K562 (cell line): Measurements from ENCODE around the gene BNIP5. TPM values are rescaled to one million over a fixed set of nuclear protein-coding genes. Genes with fewer than 3 reads are reported as not detected.

ENCODE experiments used
- CEBPG ChIP-seq, 3 experiments: fragments of 200-800 bp in 1 of 3; sonication (Bioruptor generic) in 1 of 3; sonication (generic) in 1 of 3; formaldehyde crosslinking in 1 of 3; IDR thresholded peaks in 2 of 3; conservative IDR thresholded peaks in 1 of 3; 2 replicates each; pipeline versions ENCODE4 v1.6.1 to v1.8.0; 2016 to 2022; ENCODE audit warnings: missing compliant biosample characterization in 2 of 3, missing genetic modification characterization in 2 of 3, mild to moderate bottlenecking in 1 of 3, missing genetic modification reagents in 1 of 3
- OTX1 ChIP-seq: fragments of 450-650 bp; formaldehyde crosslinking; IDR thresholded peaks from 2 replicates; pipeline ENCODE4 v1.4.0; 2022; ENCODE audit warnings: mild to moderate bottlenecking
- RFX1 ChIP-seq: fragments of 450-650 bp; IDR thresholded peaks from 2 replicates; pipeline ENCODE4 v1.6.1; 2016; ENCODE audit warnings: mild to moderate bottlenecking, moderate library complexity
- polyA plus RNA-seq, 8 experiments: library from polyadenylated mRNA; depleted of rRNA in 4 of 8; stranded (reverse) in 5 of 8; unstranded in 3 of 8; fragments of >200 nt; fragmentation: Nextera tagmentation in 2 of 8; fragmentation: Illumina TruSeq in 1 of 8; extraction: Ambion mirVana in 2 of 8; extraction: Trizol in 1 of 8; gene quantifications; 2 replicates each; pipeline versions ENCODE4 v1.2.1 to v1.2.3, GENCODE V29; 2011 to 2014; ENCODE audit warnings: inconsistent platforms in 1 of 8, missing spikeins in 1 of 8
- total RNA-seq, 7 experiments: library from RNA; depleted of rRNA in 6 of 7; stranded (reverse); fragments of >200 nt in 6 of 7; fragmentation: Illumina TruSeq in 2 of 7; extraction: Trizol in 2 of 7; gene quantifications; 2 replicates each; pipeline versions ENCODE4 v1.2.1 to v1.2.3, GENCODE V29; 2011 to 2021; ENCODE audit warnings: low replicate concordance in 1 of 7
- TF ChIP-seq, protein P1 (sequence below): sonication (generic); formaldehyde crosslinking; IDR thresholded peaks from 2 replicates; pipeline ENCODE4 v1.8.1; 2023; ENCODE audit warnings: mild to moderate bottlenecking, missing genetic modification reagents
- TF ChIP-seq, protein P2 (sequence below): fragments of 450-650 bp; formaldehyde crosslinking; conservative IDR thresholded peaks from 2 replicates; pipeline ENCODE4 v1.4.0; 2022; ENCODE audit warnings: mild to moderate bottlenecking, missing genetic modification characterization
- TF ChIP-seq, protein P3 (sequence below): fragments of 450-650 bp; formaldehyde crosslinking; IDR thresholded peaks from 2 replicates; pipeline ENCODE4 v1.4.0; 2022; ENCODE audit warnings: missing genetic modification characterization

Gene BNIP5
- total and polyA plus RNA-seq, 9 of the 15 experiments (the other 6 are each of a cell fraction or from before 2014, with no cell fraction given) = not detected

DNA sequence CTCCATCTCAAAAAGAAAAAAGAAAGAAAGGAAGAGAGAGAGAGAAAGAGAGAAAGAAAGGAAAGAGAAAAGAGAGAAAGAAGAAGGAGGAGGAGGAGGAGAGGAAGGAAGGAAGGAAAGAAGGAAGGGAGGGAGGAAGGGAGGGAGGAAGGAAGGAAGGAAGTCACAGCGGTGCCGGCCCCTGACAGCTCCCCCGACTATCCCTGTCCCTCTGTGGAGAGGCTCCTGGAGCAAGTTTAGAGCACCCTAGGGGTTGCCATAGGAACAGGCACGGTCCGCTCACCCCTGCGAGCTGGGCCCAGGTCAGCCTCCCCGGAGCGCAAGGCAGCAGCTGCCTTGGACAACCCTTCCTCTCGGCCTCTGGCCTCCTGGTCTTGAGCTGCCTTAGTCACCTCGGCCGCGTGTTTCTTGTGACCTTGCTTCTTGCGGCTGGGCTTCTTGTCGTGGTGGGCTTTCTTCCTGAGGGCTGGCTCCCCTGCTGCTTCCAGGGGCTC is 6.8 kb downstream of the BNIP5 start (continued):
- TF ChIP-seq, protein P1, sequence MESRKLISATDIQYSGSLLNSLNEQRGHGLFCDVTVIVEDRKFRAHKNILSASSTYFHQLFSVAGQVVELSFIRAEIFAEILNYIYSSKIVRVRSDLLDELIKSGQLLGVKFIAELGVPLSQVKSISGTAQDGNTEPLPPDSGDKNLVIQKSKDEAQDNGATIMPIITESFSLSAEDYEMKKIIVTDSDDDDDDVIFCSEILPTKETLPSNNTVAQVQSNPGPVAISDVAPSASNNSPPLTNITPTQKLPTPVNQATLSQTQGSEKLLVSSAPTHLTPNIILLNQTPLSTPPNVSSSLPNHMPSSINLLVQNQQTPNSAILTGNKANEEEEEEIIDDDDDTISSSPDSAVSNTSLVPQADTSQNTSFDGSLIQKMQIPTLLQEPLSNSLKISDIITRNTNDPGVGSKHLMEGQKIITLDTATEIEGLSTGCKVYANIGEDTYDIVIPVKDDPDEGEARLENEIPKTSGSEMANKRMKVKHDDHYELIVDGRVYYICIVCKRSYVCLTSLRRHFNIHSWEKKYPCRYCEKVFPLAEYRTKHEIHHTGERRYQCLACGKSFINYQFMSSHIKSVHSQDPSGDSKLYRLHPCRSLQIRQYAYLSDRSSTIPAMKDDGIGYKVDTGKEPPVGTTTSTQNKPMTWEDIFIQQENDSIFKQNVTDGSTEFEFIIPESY (CRISPR knock-in tag) = peak; percentile 67; the same call in 1 of the 2 replicates
- TF ChIP-seq RFX1 = peak; percentile 83
- 0 out of 2 replicates have a peak, but pooled peaks have one; percentile 61 for TF ChIP-seq OTX1 (CRISPR knock-in tag)
- TF ChIP-seq, protein P2, sequence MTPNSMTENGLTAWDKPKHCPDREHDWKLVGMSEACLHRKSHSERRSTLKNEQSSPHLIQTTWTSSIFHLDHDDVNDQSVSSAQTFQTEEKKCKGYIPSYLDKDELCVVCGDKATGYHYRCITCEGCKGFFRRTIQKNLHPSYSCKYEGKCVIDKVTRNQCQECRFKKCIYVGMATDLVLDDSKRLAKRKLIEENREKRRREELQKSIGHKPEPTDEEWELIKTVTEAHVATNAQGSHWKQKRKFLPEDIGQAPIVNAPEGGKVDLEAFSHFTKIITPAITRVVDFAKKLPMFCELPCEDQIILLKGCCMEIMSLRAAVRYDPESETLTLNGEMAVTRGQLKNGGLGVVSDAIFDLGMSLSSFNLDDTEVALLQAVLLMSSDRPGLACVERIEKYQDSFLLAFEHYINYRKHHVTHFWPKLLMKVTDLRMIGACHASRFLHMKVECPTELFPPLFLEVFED = 0 out of 2 replicates have a peak, but pooled peaks have one; percentile 26
- TF ChIP-seq, protein P3, sequence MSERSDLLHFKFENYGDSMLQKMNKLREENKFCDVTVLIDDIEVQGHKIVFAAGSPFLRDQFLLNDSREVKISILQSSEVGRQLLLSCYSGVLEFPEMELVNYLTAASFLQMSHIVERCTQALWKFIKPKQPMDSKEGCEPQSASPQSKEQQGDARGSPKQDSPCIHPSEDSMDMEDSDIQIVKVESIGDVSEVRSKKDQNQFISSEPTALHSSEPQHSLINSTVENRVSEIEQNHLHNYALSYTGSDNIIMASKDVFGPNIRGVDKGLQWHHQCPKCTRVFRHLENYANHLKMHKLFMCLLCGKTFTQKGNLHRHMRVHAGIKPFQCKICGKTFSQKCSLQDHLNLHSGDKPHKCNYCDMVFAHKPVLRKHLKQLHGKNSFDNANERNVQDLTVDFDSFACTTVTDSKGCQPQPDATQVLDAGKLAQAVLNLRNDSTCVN (CRISPR knock-in tag) = 0 out of 2 replicates have a peak, but pooled peaks have one; percentile 54
- no peak for TF ChIP-seq CEBPG (CRISPR knock-in tag; IDR thresholded peaks at IDR 0.05)
- TF ChIP-seq CEBPG (tag; conservative IDR thresholded peaks at IDR 0.05 in 1 of 2, IDR thresholded peaks at IDR 0.05 in 1 of 2) = no peak
